Panc1 (cell line): Measurements from ENCODE around the gene C5orf63. TPM values are rescaled to one million over a fixed set of nuclear protein-coding genes. Genes with fewer than 3 reads are reported as not detected.

Source experiments
- ATAC-seq: fragments of 200-7000 bp; cut with Tn5 transposase; 2 replicates; pipeline ENCODE4 v1.9.1; 2020; ENCODE audit warnings: mild to moderate bottlenecking, moderate library complexity
- BruUV-seq: library from RNA; stranded (reverse); fragments of 400-500 nt; replicated peaks from 2 replicates; lab custom pipeline; 2021; lab: Mats Ljungman, UMichigan
- CTCF ChIA-PET: fragments of 300-600 bp; sonication (Branson Sonifier 250); formaldehyde crosslinking; loops from one replicate; lab custom pipeline; 2022; ENCODE audit warnings: antibody characterized with exemption; lab: Charles Lee
- POLR2A ChIA-PET: fragments of 300-600 bp; sonication (Branson Sonifier 250); formaldehyde crosslinking; loops from one replicate; lab custom pipeline; 2022; ENCODE audit warnings: antibody characterized with exemption; lab: Charles Lee
- DNase-seq: peaks from one replicate; pipeline ENCODE4 v3.0.0-alpha.2; 2010; ENCODE audit warnings: low read depth, low spot score
- H3K27ac ChIP-seq: 2 replicates; pipeline ENCODE4 v1.5.1; 2011; ENCODE audit warnings: mild to moderate bottlenecking, low read length, inconsistent platforms
- H3K27me3 ChIP-seq: fragments of 200-500 bp; sonication (Bioruptor generic); 2 replicates; pipeline ENCODE4 v1.6.0; 2014; ENCODE audit warnings: low read length, inconsistent platforms; ENCODE audit not compliant: control insufficient read depth, insufficient read depth
- H3K36me3 ChIP-seq: fragments of 200-500 bp; sonication (Bioruptor generic); 2 replicates; pipeline ENCODE4 v1.5.1; 2014; ENCODE audit warnings: inconsistent platforms, mild to moderate bottlenecking, low read length, moderate library complexity; ENCODE audit not compliant: control insufficient read depth, insufficient read depth
- H3K4me1 ChIP-seq: 2 replicates; pipeline ENCODE4 v1.5.1; 2011; ENCODE audit warnings: inconsistent platforms, mild to moderate bottlenecking, low read length, moderate library complexity; ENCODE audit not compliant: control insufficient read depth, insufficient read depth
- H3K4me3 ChIP-seq, 2 experiments: 2 replicates each; pipeline ENCODE4 v1.5.1; 2011 to 2012; ENCODE audit warnings: low read depth in 2 of 2, low read length in 2 of 2, mild to moderate bottlenecking in 2 of 2, inconsistent platforms in 1 of 2, moderate library complexity in 1 of 2
- H3K9me3 ChIP-seq: fragments of 200-500 bp; sonication (Bioruptor generic); 2 replicates; pipeline ENCODE4 v1.5.1; 2014; ENCODE audit warnings: low read depth, mild to moderate bottlenecking, inconsistent platforms, low read length, moderate library complexity; ENCODE audit not compliant: control insufficient read depth, insufficient read depth
- POLR2AphosphoS5 ChIP-seq: IDR thresholded peaks from 2 replicates; pipeline ENCODE4 v1.6.1; 2012; ENCODE audit warnings: mild to moderate bottlenecking, low read depth, low read length, moderate library complexity
- SIN3A ChIP-seq: IDR thresholded peaks from 2 replicates; pipeline ENCODE4 v1.6.1; 2012; ENCODE audit warnings: low read depth, mild to moderate bottlenecking, low read length, moderate library complexity, borderline replicate concordance; ENCODE audit not compliant: insufficient read depth
- TCF7L2 ChIP-seq: IDR thresholded peaks from 2 replicates; pipeline ENCODE4 v1.6.1; 2011; ENCODE audit warnings: mild to moderate bottlenecking, low read depth, low read length, inconsistent platforms
- in situ Hi-C: cut with HindIII; loops from 2 replicates; pipeline ENCODE4 v1.10.0; 2016; ENCODE audit warnings: low sequenced_read_pairs, low pct_unique_long_range_greater_than_20kb
- intact Hi-C: fragments of 100-400 bp; cut with micrococcal nuclease; formaldehyde crosslinking; loops from one replicate; pipeline ENCODE4 v1.10.0; 2022; ENCODE audit not compliant: unreplicated experiment
- total RNA-seq: library from RNA; stranded (reverse); gene quantifications from one replicate; pipeline ENCODE4 v1.2.1, GENCODE V29; 2021; ENCODE audit not compliant: unreplicated experiment
- TF ChIP-seq, protein P1 (sequence below): fragments of 450-650 bp; IDR thresholded peaks from 2 replicates; pipeline ENCODE4 v1.5.1; 2017; ENCODE audit warnings: mild to moderate bottlenecking
- TF ChIP-seq, protein P2 (sequence below), 2 experiments: IDR thresholded peaks; 2 replicates each; pipeline ENCODE4 v1.6.1; 2011 to 2012; ENCODE audit warnings: low read depth in 2 of 2, control low read depth in 1 of 2, low read length in 1 of 2, mild to moderate bottlenecking in 1 of 2, moderate library complexity in 1 of 2; ENCODE audit not compliant: insufficient read depth in 1 of 2

Gene C5orf63
- total RNA-seq, 1 experiment from 2014 or later, result 9.8 TPM

DNA sequence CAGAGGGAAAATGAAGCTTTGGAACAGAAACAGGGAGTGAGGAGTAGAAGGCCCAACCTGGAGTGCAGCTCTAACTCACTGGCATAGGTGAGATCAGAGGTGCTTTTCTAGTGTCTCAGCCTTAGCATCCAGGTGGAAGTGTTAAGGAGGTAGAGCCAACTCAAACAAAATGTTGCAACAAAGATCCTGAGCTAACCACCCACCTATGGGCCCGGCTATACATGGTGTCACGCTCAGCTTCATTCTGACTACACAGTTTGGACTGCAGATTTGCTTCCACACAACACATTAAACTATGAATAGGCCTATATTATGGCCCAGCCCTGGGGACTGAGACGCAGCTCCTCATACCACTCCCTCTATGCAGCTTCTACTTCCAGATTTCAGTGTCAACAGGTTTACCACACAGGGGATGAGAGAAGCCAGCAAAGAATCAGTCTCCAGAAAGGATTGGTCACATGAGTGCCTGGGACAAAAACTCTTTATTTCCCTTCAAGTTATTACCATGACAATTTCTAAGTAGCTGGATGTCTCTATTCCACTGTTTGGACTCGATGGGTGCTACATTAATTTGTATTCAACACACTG, 9.0 kb downstream of the C5orf63 start:
- Histone ChIP-seq H3K27ac (no peak overlapping the region), H3K9me3 (no peaks in the 10 kb centered on the region), H3K4me3 (no peak overlapping the region), H3K36me3 (no peaks in the 10 kb centered on the region; the same call in 1 of the 2 replicates), H3K4me1 (no peaks in the 10 kb centered on the region), H3K27me3 (no peaks in the 10 kb centered on the region)
- intact Hi-C loops (no loop called here), in situ Hi-C loops (no loop called here)
- ChIA-PET POLR2A (no interaction called here), CTCF (no interaction called here)
- BruUV-seq, result no TSS peak
- DNase-seq, result no peak
- TF ChIP-seq POLR2AphosphoS5 (no peak), TCF7L2 (no peak), SIN3A (no peak)
- TF ChIP-seq, protein P1, sequence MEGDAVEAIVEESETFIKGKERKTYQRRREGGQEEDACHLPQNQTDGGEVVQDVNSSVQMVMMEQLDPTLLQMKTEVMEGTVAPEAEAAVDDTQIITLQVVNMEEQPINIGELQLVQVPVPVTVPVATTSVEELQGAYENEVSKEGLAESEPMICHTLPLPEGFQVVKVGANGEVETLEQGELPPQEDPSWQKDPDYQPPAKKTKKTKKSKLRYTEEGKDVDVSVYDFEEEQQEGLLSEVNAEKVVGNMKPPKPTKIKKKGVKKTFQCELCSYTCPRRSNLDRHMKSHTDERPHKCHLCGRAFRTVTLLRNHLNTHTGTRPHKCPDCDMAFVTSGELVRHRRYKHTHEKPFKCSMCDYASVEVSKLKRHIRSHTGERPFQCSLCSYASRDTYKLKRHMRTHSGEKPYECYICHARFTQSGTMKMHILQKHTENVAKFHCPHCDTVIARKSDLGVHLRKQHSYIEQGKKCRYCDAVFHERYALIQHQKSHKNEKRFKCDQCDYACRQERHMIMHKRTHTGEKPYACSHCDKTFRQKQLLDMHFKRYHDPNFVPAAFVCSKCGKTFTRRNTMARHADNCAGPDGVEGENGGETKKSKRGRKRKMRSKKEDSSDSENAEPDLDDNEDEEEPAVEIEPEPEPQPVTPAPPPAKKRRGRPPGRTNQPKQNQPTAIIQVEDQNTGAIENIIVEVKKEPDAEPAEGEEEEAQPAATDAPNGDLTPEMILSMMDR, result no peak
- TF ChIP-seq, protein P2, sequence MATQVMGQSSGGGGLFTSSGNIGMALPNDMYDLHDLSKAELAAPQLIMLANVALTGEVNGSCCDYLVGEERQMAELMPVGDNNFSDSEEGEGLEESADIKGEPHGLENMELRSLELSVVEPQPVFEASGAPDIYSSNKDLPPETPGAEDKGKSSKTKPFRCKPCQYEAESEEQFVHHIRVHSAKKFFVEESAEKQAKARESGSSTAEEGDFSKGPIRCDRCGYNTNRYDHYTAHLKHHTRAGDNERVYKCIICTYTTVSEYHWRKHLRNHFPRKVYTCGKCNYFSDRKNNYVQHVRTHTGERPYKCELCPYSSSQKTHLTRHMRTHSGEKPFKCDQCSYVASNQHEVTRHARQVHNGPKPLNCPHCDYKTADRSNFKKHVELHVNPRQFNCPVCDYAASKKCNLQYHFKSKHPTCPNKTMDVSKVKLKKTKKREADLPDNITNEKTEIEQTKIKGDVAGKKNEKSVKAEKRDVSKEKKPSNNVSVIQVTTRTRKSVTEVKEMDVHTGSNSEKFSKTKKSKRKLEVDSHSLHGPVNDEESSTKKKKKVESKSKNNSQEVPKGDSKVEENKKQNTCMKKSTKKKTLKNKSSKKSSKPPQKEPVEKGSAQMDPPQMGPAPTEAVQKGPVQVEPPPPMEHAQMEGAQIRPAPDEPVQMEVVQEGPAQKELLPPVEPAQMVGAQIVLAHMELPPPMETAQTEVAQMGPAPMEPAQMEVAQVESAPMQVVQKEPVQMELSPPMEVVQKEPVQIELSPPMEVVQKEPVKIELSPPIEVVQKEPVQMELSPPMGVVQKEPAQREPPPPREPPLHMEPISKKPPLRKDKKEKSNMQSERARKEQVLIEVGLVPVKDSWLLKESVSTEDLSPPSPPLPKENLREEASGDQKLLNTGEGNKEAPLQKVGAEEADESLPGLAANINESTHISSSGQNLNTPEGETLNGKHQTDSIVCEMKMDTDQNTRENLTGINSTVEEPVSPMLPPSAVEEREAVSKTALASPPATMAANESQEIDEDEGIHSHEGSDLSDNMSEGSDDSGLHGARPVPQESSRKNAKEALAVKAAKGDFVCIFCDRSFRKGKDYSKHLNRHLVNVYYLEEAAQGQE (IDR thresholded peaks at IDR 0.05; ENCODE audit: insufficient read depth in 1 of 2, low read depth in 2 of 2, low read length in 1 of 2), result no peak
- no peak for ATAC-seq

DNA sequence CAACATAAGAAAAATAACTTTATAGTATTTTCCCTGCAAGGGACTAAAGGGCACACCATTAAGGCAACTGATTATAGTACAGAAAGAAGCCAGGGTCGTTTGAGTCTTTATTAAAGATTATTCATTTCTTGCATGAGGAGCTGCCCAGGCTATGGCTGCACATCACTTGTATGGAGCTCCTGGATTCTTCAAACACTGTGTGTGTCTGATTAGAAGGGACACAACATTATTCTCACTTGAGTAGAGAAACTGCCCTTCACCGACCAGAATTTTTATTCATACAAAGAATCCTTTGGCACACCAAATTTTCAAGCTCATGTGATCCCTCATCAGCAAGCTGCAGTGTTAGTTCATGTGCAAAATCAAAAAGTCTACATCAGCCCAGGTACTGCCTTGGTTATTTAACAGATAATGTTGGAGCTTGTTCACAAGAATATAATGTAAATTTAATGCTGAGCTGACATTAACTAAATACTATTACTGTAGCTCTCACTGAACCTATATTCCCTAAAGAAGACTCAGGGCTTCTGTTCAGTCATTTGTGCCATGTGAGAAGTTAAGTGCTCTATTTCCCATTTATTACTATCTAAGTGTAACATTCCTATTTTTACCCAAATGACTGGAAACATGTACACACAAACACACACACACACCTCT, 9.9 kb downstream of the C5orf63 start:
- no peak for DNase-seq
- in situ Hi-C loops, result no loop called here
- Histone ChIP-seq H3K9me3 (no peaks in the 10 kb centered on the region), H3K27me3 (no peaks in the 10 kb centered on the region), H3K36me3 (no peaks in the 10 kb centered on the region; the same call in 1 of the 2 replicates), H3K4me3 (no peak overlapping the region), H3K4me1 (no peaks in the 10 kb centered on the region), H3K27ac (no peak overlapping the region)
- CTCF ChIA-PET, result no interaction called here
- POLR2A ChIA-PET, result no interaction called here
- BruUV-seq, result no TSS peak
- intact Hi-C loops, result loop anchor here (2.0 kb wide), 1 partner anchor 61 kb away; no protein-coding TSS in a partner anchor
- no peak for TF ChIP-seq SIN3A
- no peak for TF ChIP-seq POLR2AphosphoS5
- TF ChIP-seq, protein P1, result no peak
- TF ChIP-seq, protein P2 (IDR thresholded peaks at IDR 0.05; ENCODE audit: insufficient read depth in 1 of 2, low read depth in 2 of 2, low read length in 1 of 2), result no peak
- no peak for TF ChIP-seq TCF7L2
- ATAC-seq, result no peak
